H1 (cell line): ENCODE data around the gene FBN2.

Experiments used
- ATF2 ChIP-seq: IDR thresholded peaks from 2 replicates; pipeline ENCODE4 v1.6.1; 2012; ENCODE audit warnings: low read length, inconsistent platforms
- ATF3 ChIP-seq: IDR thresholded peaks from 2 replicates; pipeline ENCODE4 v1.6.1; 2011; ENCODE audit warnings: low read depth, mild to moderate bottlenecking, low read length; ENCODE audit not compliant: insufficient read depth
- CBX5 ChIP-seq: fragments of 300-800, 300-1000 bp; sonication (generic); IDR thresholded peaks from 2 replicates; pipeline ENCODE4 v1.7.1; 2016; ENCODE audit warnings: antibody characterized with exemption, low read length, low read depth
- EP300 ChIP-seq, 2 experiments: IDR thresholded peaks; 1 replicate in 1 of 2; 2 replicates in 1 of 2; pipeline ENCODE4 v1.6.1; 2011 to 2012; ENCODE audit warnings: low read depth in 2 of 2, low read length in 2 of 2, mild to moderate bottlenecking in 2 of 2, borderline replicate concordance in 1 of 2, inconsistent platforms in 1 of 2, moderate library complexity in 1 of 2
- EZH2 ChIP-seq: fragments of 200-600 bp; sonication (generic); IDR thresholded peaks from 2 replicates; pipeline ENCODE4 v1.7.1; 2012; ENCODE audit warnings: low read depth, mild to moderate bottlenecking, moderate library complexity, low read length, inconsistent platforms; ENCODE audit not compliant: severe bottlenecking
- HDAC2 ChIP-seq, 2 experiments: fragments of 300-600 bp in 1 of 2; sonication (generic) in 1 of 2; IDR thresholded peaks; 2 replicates each; pipeline ENCODE4 v1.6.1; 2011 to 2012; ENCODE audit warnings: low read depth in 2 of 2, low read length in 2 of 2, mild to moderate bottlenecking in 2 of 2, moderate library complexity in 2 of 2, borderline replicate concordance in 1 of 2, inconsistent platforms in 1 of 2
- POLR2A ChIP-seq, 2 experiments: IDR thresholded peaks; 1 replicate in 1 of 2; 2 replicates in 1 of 2; pipeline ENCODE4 v1.6.1; 2011; ENCODE audit warnings: low read depth in 2 of 2, low read length in 2 of 2, mild to moderate bottlenecking in 2 of 2; ENCODE audit errors: control extremely low read depth in 1 of 2
- POLR2AphosphoS5 ChIP-seq: IDR thresholded peaks from 2 replicates; pipeline ENCODE4 v1.6.1; 2011; ENCODE audit warnings: low read depth, low read length
- RXRA ChIP-seq: IDR thresholded peaks from 2 replicates; pipeline ENCODE4 v1.6.1; 2011; ENCODE audit warnings: low read depth, mild to moderate bottlenecking, low read length, moderate library complexity; ENCODE audit not compliant: insufficient read depth
- SIRT6 ChIP-seq: IDR thresholded peaks from one replicate; pipeline ENCODE4 v1.7.1; 2012; ENCODE audit warnings: low read length, inconsistent platforms
- TF ChIP-seq, protein P1 (sequence below), 3 experiments: IDR thresholded peaks; 1 replicate in 2 of 3; 2 replicates in 1 of 3; pipeline versions ENCODE4 v1.5.1 to v1.6.1; 2011; ENCODE audit warnings: low read length in 3 of 3, mild to moderate bottlenecking in 3 of 3, inconsistent platforms in 2 of 3, low read depth in 1 of 3, moderate library complexity in 1 of 3; ENCODE audit not compliant: insufficient read depth in 1 of 3; ENCODE audit errors: control extremely low read depth in 1 of 3

DNA sequence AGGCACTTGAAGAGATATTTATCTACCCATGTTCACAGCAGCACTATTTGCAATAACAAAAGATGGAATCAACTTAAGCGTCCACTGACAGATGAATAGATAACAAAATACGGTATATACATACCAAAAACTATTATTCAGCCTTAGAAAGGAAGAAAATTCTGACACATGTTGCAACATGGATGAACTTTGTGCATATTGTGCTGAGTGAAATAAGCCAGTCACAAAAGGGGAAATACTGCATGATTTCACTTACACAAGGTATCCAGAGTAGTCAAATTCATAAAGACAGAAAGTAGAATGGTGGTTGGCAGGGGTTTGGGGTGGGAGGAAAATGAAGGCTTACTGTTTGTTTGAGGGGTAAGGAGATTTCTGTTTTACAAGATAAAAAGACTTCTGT, 66.0 kb downstream of the FBN2 start:
- TF ChIP-seq, protein P1, sequence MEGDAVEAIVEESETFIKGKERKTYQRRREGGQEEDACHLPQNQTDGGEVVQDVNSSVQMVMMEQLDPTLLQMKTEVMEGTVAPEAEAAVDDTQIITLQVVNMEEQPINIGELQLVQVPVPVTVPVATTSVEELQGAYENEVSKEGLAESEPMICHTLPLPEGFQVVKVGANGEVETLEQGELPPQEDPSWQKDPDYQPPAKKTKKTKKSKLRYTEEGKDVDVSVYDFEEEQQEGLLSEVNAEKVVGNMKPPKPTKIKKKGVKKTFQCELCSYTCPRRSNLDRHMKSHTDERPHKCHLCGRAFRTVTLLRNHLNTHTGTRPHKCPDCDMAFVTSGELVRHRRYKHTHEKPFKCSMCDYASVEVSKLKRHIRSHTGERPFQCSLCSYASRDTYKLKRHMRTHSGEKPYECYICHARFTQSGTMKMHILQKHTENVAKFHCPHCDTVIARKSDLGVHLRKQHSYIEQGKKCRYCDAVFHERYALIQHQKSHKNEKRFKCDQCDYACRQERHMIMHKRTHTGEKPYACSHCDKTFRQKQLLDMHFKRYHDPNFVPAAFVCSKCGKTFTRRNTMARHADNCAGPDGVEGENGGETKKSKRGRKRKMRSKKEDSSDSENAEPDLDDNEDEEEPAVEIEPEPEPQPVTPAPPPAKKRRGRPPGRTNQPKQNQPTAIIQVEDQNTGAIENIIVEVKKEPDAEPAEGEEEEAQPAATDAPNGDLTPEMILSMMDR (IDR thresholded peaks at IDR 0.05; ENCODE audit: control extremely low read depth in 1 of 3, insufficient read depth in 1 of 3, low read depth in 1 of 3, low read length in 3 of 3) = no peak
- TF ChIP-seq EP300 (IDR thresholded peaks at IDR 0.05; ENCODE audit: borderline replicate concordance in 1 of 2, low read depth in 2 of 2, low read length in 2 of 2) (no peak), POLR2AphosphoS5 (no peak), ATF2 (no peak), ATF3 (no peak), RXRA (no peak), EZH2 (no peak), SIRT6 (no peak), POLR2A (IDR thresholded peaks at IDR 0.05; ENCODE audit: control extremely low read depth in 1 of 2, low read depth in 2 of 2, low read length in 2 of 2) (no peak), HDAC2 (IDR thresholded peaks at IDR 0.05; ENCODE audit: borderline replicate concordance in 1 of 2, low read depth in 2 of 2, low read length in 2 of 2) (no peak), CBX5 (no peak)
